HL-60 (cell line): ENCODE results near the gene LDLRAD3.
"Not testable (repeated sequence)": the region's sequence is repeated elsewhere in the genome, so short reads cannot be mapped to it uniquely, and the experiment has no call there.

Source experiments
- DNase-seq, 2 experiments: peaks; one replicate each; pipeline ENCODE4 v3.0.0-alpha.2; 2010 to 2020; ENCODE audit warnings: low read depth in 1 of 2, low spot score in 1 of 2
- H3K27ac ChIP-seq: fragments of 250-450 bp; sonication (Bioruptor Pico); replicated peaks from 2 replicates; pipeline ENCODE4 v1.5.1; 2020; ENCODE audit warnings: mild to moderate bottlenecking, moderate library complexity
- H3K27me3 ChIP-seq: fragments of 250-450 bp; sonication (Bioruptor Pico); 2 replicates; pipeline ENCODE4 v1.5.1; 2021; ENCODE audit warnings: mild to moderate bottlenecking, moderate library complexity; ENCODE audit not compliant: insufficient read depth, poor library complexity, severe bottlenecking
- H3K4me3 ChIP-seq: replicated peaks from 2 replicates; pipeline ENCODE4 v1.5.1; 2011; ENCODE audit warnings: mild to moderate bottlenecking, control low read depth, low read length; ENCODE audit not compliant: insufficient read depth
- CTCF ChIP-seq: IDR thresholded peaks from one replicate; pipeline ENCODE4 v1.5.1; 2011; ENCODE audit warnings: low read length, control low read depth, inconsistent platforms; ENCODE audit not compliant: insufficient read depth
- GABPA ChIP-seq: IDR thresholded peaks from 2 replicates; pipeline ENCODE4 v1.6.1; 2012; ENCODE audit warnings: low read depth
- POLR2AphosphoS5 ChIP-seq: IDR thresholded peaks from 2 replicates; pipeline ENCODE4 v1.6.1; 2012; ENCODE audit warnings: low read depth
- REST ChIP-seq: IDR thresholded peaks from 2 replicates; pipeline ENCODE4 v1.6.1; 2012; ENCODE audit warnings: low read depth; ENCODE audit not compliant: insufficient replicate concordance
- SPI1 ChIP-seq: IDR thresholded peaks from 2 replicates; pipeline ENCODE4 v1.6.1; 2012; ENCODE audit warnings: low read depth, mild to moderate bottlenecking, borderline replicate concordance

Gene LDLRAD3

GRCh38 chr11:36011574-36011973, 67.7 kb downstream of the LDLRAD3 start:
- Histone ChIP-seq H3K27me3 (no peaks in the 10 kb centered on the region), H3K4me3 (no peak overlapping the region), H3K27ac (no peak overlapping the region)
- TF ChIP-seq REST (no peak), CTCF (no peak), POLR2AphosphoS5 (no peak), GABPA (no peak)
- DNase-seq = no peak

- Histone ChIP-seq H3K27ac (no peak overlapping the region), H3K4me3 (no peak overlapping the region), H3K27me3 (no peaks in the 10 kb centered on the region)
- TF ChIP-seq CTCF (no peak), SPI1 (no peak), POLR2AphosphoS5 (no peak), GABPA (no peak), REST (no peak)
- DNase-seq = no peak
Measured at GRCh38 chr11:36012455-36012854, 68.6 kb downstream of the LDLRAD3 start.

- Histone ChIP-seq H3K4me3 (no peak overlapping the region), H3K27ac (no peak overlapping the region), H3K27me3 (no peaks in the 10 kb centered on the region)
- DNase-seq = no peak
- no peak for TF ChIP-seq GABPA
- TF ChIP-seq SPI1 = no peak
- no peak for TF ChIP-seq REST
- TF ChIP-seq POLR2AphosphoS5 = no peak
- TF ChIP-seq CTCF = no peak
Measured at GRCh38 chr11:36012979-36013378, 69.1 kb downstream of the LDLRAD3 start.

- H3K4me3 ChIP-seq, DNase-seq, H3K27me3 ChIP-seq, H3K27ac ChIP-seq: not testable (repeated sequence)
Measured at GRCh38 chr11:36013446-36013845, 69.6 kb downstream of the LDLRAD3 start.
